HG02571 (cell line): ENCODE results near the gene WDPCP.
"Not testable (repeated sequence)": the region's sequence is repeated elsewhere in the genome, so short reads cannot be mapped to it uniquely, and the experiment has no call there.

ENCODE experiments used
- ATAC-seq: cut with Tn5 transposase; IDR thresholded peaks from one replicate; pipeline ENCODE4 v1.9.1; 2021; ENCODE audit warnings: mild to moderate bottlenecking, moderate library complexity; ENCODE audit not compliant: unreplicated experiment

Gene WDPCP

GRCh38 chr2:63272560-63272959 lies 315.7 kb downstream of the WDPCP start:
- ATAC-seq = no peak

- no peak for ATAC-seq
Observed at GRCh38 chr2:63270717-63271116, 317.6 kb downstream of the WDPCP start.

- no peak for ATAC-seq
Observed at GRCh38 chr2:63268946-63269345, 319.3 kb downstream of the WDPCP start.

GRCh38 chr2:63261137-63261621 lies 327.1 kb downstream of the WDPCP start:
- no peak for ATAC-seq

- no peak for ATAC-seq
Observed at GRCh38 chr2:63257473-63257872, 330.8 kb downstream of the WDPCP start.

GRCh38 chr2:63249161-63249560 lies 339.1 kb downstream of the WDPCP start:
- no peak for ATAC-seq

- ATAC-seq = no peak
Observed at GRCh38 chr2:63242747-63243146, 345.5 kb downstream of the WDPCP start.

- ATAC-seq = no peak
Observed at GRCh38 chr2:63225964-63226686, 362.2 kb downstream of the WDPCP start.

- no peak for ATAC-seq
Observed at GRCh38 chr2:63218800-63219526, 369.3 kb downstream of the WDPCP start.

- no peak for ATAC-seq
Observed at GRCh38 chr2:63195310-63195709, 393.0 kb downstream of the WDPCP start.

- ATAC-seq = no peak
Observed at GRCh38 chr2:63194175-63194574, 394.1 kb downstream of the WDPCP start.

- no peak for ATAC-seq
Observed at GRCh38 chr2:63192889-63193774, 395.1 kb downstream of the WDPCP start.

- no peak for ATAC-seq
Observed at GRCh38 chr2:63192169-63192888, 395.9 kb downstream of the WDPCP start.

- peak; percentile 83 for ATAC-seq
Observed at GRCh38 chr2:63189026-63189425, 399.3 kb downstream of the WDPCP start.

- no peak for ATAC-seq
Observed at GRCh38 chr2:63186331-63186730, 401.9 kb downstream of the WDPCP start.

- no peak for ATAC-seq
Observed at GRCh38 chr2:63163161-63163820, 425.0 kb downstream of the WDPCP start.

- ATAC-seq = no peak
Observed at GRCh38 chr2:63159262-63159661, 429.0 kb downstream of the WDPCP start.

- ATAC-seq = not testable (repeated sequence)
Observed at GRCh38 chr2:63136683-63137082, 451.6 kb downstream of the WDPCP start.

- ATAC-seq = no peak
Observed at GRCh38 chr2:63132020-63132419, 456.3 kb downstream of the WDPCP start.

- no peak for ATAC-seq
Observed at GRCh38 chr2:63131196-63131595, 457.1 kb downstream of the WDPCP start.
